Measurements from ENCODE around the gene CMTR2. TPM values are rescaled to one million over a fixed set of nuclear protein-coding genes. Genes with fewer than 3 reads are reported as not detected.
A peak's percentile ranks its signal among the peaks of the same experiment; 100 is the strongest.

Gene CMTR2
- total and polyA plus RNA-seq, 2 of the 4 experiments (the other 2 are of a cell fraction): 10.6 to 21.9 TPM

DNA sequence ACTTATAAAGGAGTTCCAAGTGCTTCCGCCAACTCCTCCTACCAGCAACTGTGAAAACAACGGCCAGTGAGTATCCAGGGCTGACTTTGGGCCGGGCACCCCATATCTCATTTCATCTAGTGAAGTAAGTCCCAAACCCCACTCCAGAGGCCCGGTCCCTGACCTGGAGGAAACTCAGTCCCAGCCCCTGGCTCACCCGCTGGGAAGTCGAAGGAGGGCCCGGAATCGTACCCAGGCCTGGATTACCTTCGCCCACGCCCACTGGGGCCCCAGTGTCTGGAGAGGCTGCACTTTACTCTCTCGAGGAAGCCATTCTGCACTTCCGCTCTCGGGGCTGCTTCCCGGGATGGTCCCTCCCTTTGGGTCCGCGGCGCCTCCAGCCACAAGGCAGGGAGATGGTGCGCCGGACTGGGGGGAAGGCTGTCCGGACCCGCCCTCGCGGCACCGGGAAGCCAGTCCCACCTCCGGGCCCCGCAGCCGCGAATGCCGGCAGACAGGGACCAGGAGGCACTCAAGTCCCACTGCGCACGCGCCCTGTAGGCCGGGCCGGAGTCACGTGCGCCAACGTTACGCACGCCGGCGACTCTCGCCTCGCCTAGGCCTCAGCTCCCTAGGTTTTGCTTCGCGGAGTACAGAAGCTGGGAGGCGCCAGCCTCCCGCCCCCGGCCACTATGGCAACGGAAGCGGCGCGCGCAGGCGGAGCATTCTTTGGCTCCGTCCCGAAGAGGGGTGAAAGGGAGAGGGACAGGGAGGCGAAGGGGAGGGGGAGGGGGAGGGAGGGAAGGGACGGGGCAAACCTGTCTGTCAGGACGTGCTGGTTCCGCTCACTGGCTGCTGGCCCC, at the start of gene CMTR2 (continued):
- peak; percentile 70; the same call in 1 of the 2 replicates for TF ChIP-seq MXI1 (IDR thresholded peaks at IDR 0.05; ENCODE audit: borderline replicate concordance, low read depth, low read length)
- no peak for TF ChIP-seq RFX5 (IDR thresholded peaks at IDR 0.05; ENCODE audit: low read depth, low read length)
- no peak for TF ChIP-seq MAFK (IDR thresholded peaks at IDR 0.05; ENCODE audit: low read depth, low read length)
- TF ChIP-seq BHLHE40 (IDR thresholded peaks at IDR 0.05; ENCODE audit: low read depth, low read length): peak; percentile 98
- TF ChIP-seq MAZ (IDR thresholded peaks at IDR 0.05; ENCODE audit: borderline replicate concordance, low read depth, low read length): peak; percentile 66; the same call in 1 of the 2 replicates
- no peak; the same call in 1 of the 2 replicates for TF ChIP-seq NFE2L2 (IDR thresholded peaks at IDR 0.05; ENCODE audit: low read depth, low read length)

DNA sequence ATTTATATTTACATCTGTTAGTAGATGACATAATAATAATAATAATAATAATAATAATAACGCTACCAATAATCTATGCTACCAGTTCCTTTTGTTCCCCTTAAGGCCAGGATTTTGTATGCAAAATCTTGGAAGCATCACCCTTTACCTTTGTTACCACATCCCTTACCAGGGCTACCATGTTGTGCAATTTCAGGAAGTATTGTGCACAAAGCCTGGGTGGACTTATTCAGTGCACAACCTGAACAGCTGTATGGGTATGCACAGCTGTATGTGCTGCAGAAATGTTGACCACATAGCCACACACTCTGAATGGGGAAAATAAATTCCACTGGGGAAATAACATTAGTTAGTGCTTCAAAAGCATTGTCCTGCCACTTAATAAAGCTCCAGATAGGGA, 49.4 kb upstream of the CMTR2 start:
- H3K56ac ChIP-seq (ENCODE audit: extremely low read depth, insufficient read depth, low read length): no peak overlapping the region
- H3K27ac ChIP-seq (ENCODE audit: insufficient read depth, low read length): no peak overlapping the region
- no CpG with 5 or more reads among the region's 1 CpG for WGBS, 2 experiments (ENCODE audit: extremely low coverage in 2 of 2, insufficient read length in 1 of 2)
- no peaks in the 10 kb centered on the region for H3K27me3 ChIP-seq (ENCODE audit: control insufficient read depth, insufficient read depth, low read length)
- DNase-seq: no peak
- intact Hi-C loops (cut with micrococcal nuclease): no loop called here
- no peaks in the 10 kb centered on the region for H4K20me1 ChIP-seq (ENCODE audit: insufficient read depth, low read length)
- H3K4ac ChIP-seq (ENCODE audit: low read depth, low read length): no peak overlapping the region
- no peak for ATAC-seq (ENCODE audit: low read depth)
- no peak overlapping the region for H4K8ac ChIP-seq (ENCODE audit: low read depth in 2 of 2, low read length in 2 of 2)
- H3K9me1 ChIP-seq (ENCODE audit: insufficient read depth, low read length): no peaks in the 10 kb centered on the region; the same call in 1 of the 2 replicates
- no peak overlapping the region for H3K18ac ChIP-seq (ENCODE audit: low read depth, low read length)
- no peak overlapping the region for H4K5ac ChIP-seq (ENCODE audit: low read depth, low read length)
- H2BK120ac ChIP-seq (ENCODE audit: low read depth, low read length): no peak overlapping the region
- H3K4me1 ChIP-seq (ENCODE audit: control insufficient read depth, insufficient read depth, low read length): no peaks in the 10 kb centered on the region
- H3K4me3 ChIP-seq (ENCODE audit: insufficient read depth, low read depth, low read length): no peak overlapping the region
- CTCF ChIA-PET: interaction anchor here (0.7 kb wide), 1 partner anchor 21 kb away, joined by 3 read pairs; no protein-coding TSS in a partner anchor
- no peak overlapping the region for H3K9ac ChIP-seq (ENCODE audit: low read depth, low read length)
- H2BK20ac ChIP-seq (ENCODE audit: low read depth, low read length): no peak overlapping the region
- in situ Hi-C loops (cut with MboI; ENCODE audit: low sequenced_read_pairs): no loop called here
- POLR2A ChIA-PET (ENCODE audit: unreplicated experiment): no interaction called here
- TF ChIP-seq CEBPB (IDR thresholded peaks at IDR 0.05; ENCODE audit: low read depth, low read length) (no peak), MXI1 (IDR thresholded peaks at IDR 0.05; ENCODE audit: borderline replicate concordance, low read depth, low read length) (no peak), POLR2A (IDR thresholded peaks at IDR 0.05; ENCODE audit: low read depth, low read length) (no peak), RFX5 (IDR thresholded peaks at IDR 0.05; ENCODE audit: low read depth, low read length) (no peak), RAD21 (IDR thresholded peaks at IDR 0.05; ENCODE audit: low read length) (no peak), RCOR1 (IDR thresholded peaks at IDR 0.05; ENCODE audit: insufficient replicate concordance, low read length) (no peak), MAFK (IDR thresholded peaks at IDR 0.05; ENCODE audit: low read depth, low read length) (no peak)
- TF ChIP-seq, protein P1, sequence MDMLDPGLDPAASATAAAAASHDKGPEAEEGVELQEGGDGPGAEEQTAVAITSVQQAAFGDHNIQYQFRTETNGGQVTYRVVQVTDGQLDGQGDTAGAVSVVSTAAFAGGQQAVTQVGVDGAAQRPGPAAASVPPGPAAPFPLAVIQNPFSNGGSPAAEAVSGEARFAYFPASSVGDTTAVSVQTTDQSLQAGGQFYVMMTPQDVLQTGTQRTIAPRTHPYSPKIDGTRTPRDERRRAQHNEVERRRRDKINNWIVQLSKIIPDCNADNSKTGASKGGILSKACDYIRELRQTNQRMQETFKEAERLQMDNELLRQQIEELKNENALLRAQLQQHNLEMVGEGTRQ (IDR thresholded peaks at IDR 0.05; ENCODE audit: low read depth, low read length): no peak
- TF ChIP-seq, protein P2, sequence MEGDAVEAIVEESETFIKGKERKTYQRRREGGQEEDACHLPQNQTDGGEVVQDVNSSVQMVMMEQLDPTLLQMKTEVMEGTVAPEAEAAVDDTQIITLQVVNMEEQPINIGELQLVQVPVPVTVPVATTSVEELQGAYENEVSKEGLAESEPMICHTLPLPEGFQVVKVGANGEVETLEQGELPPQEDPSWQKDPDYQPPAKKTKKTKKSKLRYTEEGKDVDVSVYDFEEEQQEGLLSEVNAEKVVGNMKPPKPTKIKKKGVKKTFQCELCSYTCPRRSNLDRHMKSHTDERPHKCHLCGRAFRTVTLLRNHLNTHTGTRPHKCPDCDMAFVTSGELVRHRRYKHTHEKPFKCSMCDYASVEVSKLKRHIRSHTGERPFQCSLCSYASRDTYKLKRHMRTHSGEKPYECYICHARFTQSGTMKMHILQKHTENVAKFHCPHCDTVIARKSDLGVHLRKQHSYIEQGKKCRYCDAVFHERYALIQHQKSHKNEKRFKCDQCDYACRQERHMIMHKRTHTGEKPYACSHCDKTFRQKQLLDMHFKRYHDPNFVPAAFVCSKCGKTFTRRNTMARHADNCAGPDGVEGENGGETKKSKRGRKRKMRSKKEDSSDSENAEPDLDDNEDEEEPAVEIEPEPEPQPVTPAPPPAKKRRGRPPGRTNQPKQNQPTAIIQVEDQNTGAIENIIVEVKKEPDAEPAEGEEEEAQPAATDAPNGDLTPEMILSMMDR (conservative IDR thresholded peaks at IDR 0.05; ENCODE audit: low read depth, low read length): no peak
- H3K79me1 ChIP-seq (ENCODE audit: low read depth in 1 of 2, low read length in 2 of 2): no peaks in the 10 kb centered on the region
- no peak overlapping the region for H4K91ac ChIP-seq (ENCODE audit: insufficient read depth, low read depth, low read length)
- H3K4me2 ChIP-seq (ENCODE audit: low read depth, low read length): no peak overlapping the region
- H3K36me3 ChIP-seq (ENCODE audit: control insufficient read depth, insufficient read depth, low read length): no peaks in the 10 kb centered on the region
- no peak overlapping the region for H3K23ac ChIP-seq (ENCODE audit: low read depth, low read length)
- dilution Hi-C loops (cut with HindIII; ENCODE audit: low sequenced_read_pairs, unreplicated experiment): no loop called here
- H2BK5ac ChIP-seq (ENCODE audit: low read depth, low read length, poor library complexity, severe bottlenecking): no peak overlapping the region
- no peak overlapping the region for H3K14ac ChIP-seq (replicated peaks; ENCODE audit: low read depth, low read length)
- BruUV-seq (replicated peaks): no TSS peak
- H3K9me3 ChIP-seq (ENCODE audit: control insufficient read depth, insufficient read depth, low read length): no peaks in the 10 kb centered on the region
- no peak overlapping the region for H2AK5ac ChIP-seq (ENCODE audit: low read depth, low read length)
- no peak overlapping the region for H2BK15ac ChIP-seq (ENCODE audit: low read depth, low read length)
- H2AK9ac ChIP-seq (replicated peaks; ENCODE audit: low read depth, low read length, poor library complexity): no peak overlapping the region
- H2AFZ ChIP-seq (replicated peaks; ENCODE audit: low read length, poor library complexity): no peak overlapping the region
